Upper lobe of left lung (tissue), 4 donors: ENCODE data around the gene EEF1AKMT3.

ENCODE experiments used
- CTCF ChIP-seq, 6 experiments: fragments of 450-650 bp in 4 of 6; fragments of 200-600 bp in 2 of 6; sonication (generic) in 2 of 6; IDR thresholded peaks; one replicate each; pipeline ENCODE4 v1.5.1; 2016 to 2019; ENCODE audit warnings: antibody characterized with exemption in 6 of 6
- EP300 ChIP-seq, 4 donors: sonication (generic); formaldehyde crosslinking; IDR thresholded peaks; one replicate each; pipeline ENCODE4 v1.5.1; 2017; ENCODE audit warnings: antibody characterized with exemption in 4 of 4, control low read depth in 2 of 4

GRCh38 chr12:57816855-57817151 lies 44.4 kb downstream of the EEF1AKMT3 start:
- TF ChIP-seq CTCF (IDR thresholded peaks at IDR 0.05) (no peak), EP300 (IDR thresholded peaks at IDR 0.05) (no peak)
